AML-193 (cell line): ENCODE data around the gene KRTAP10-10.
"Not testable (repeated sequence)": the region's sequence is repeated elsewhere in the genome, so short reads cannot be mapped to it uniquely, and the experiment has no call there.

Experiments
- DNase-seq, 2 experiments: peaks; one replicate each; lab custom pipeline; 2025; lab: John Stamatoyannopoulos, UW

Gene KRTAP10-10

GRCh38 chr21:44627181-44627822 is 9.9 kb upstream of the KRTAP10-10 start:
- DNase-seq: not testable (repeated sequence)

DNA sequence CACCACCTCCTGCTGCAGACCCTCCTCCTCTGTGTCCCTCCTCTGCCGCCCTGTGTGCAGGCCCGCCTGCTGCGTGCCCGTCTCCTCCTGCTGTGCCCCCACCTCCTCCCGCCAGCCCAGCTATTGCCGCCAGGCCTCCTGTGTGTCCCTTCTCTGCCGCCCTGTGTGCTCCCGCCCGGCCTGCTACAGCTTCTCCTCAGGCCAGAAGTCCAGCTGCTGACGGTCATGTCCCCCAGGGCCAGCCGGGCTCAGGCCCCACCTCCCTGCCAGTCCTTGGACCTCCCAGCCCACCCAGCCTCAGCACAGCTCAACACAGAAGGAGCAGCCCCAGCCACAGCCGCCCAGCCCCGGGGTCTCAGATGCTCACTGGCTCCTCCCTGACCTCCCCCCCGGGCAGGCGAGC is 9.3 kb upstream of the KRTAP10-10 start:
- not testable (repeated sequence) for DNase-seq

- DNase-seq: no peak
Observed at GRCh38 chr21:44628707-44629391, 8.3 kb upstream of the KRTAP10-10 start.

GRCh38 chr21:44630440-44630839 is 6.7 kb upstream of the KRTAP10-10 start:
- no peak for DNase-seq

DNA sequence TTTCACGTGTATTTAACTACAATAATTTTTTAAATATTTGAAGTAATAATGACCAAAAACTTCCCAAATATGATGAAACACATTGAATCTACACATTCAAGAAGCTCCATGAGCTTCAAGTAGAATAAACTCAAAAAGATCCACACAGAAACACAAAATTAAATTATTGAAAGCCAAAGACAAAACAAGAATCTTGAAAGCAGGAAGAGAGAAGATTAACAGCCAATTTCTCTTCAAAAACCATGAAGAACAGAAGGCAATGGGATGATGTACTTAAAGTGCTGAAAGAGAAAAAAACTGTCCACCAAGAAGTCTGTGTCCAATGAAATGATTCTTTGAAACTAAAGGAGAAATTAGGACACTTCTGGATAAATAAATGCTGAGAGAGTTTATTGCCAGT is 5.1 kb upstream of the KRTAP10-10 start:
- DNase-seq: no peak

GRCh38 chr21:44636209-44637017 is 743 bp upstream of the KRTAP10-10 start:
- DNase-seq: no peak

GRCh38 chr21:44637851-44638348 is 744 bp downstream of the KRTAP10-10 start:
- not testable (repeated sequence) for DNase-seq

- not testable (repeated sequence) for DNase-seq
Observed at GRCh38 chr21:44638506-44639330, 1.6 kb downstream of the KRTAP10-10 start.

DNA sequence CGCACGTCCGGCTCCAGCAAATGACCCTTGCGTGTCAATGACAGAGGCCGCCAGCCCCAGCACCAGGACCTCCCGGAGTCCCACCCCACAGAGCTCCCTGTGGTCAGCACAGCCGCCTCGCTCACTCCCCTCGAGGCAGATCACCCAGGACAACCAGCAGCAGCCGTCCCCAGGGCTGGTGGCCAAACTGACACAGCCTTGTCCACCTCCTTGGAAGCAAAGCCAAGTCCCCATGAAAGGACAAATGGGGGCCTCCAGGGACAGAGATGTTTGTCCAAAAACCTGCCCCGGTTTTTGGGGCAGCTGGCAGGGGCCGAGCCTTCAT is 2.1 kb downstream of the KRTAP10-10 start:
- no peak for DNase-seq

GRCh38 chr21:44640761-44641160 is 3.6 kb downstream of the KRTAP10-10 start:
- DNase-seq: no peak

GRCh38 chr21:44643741-44644310 is 6.7 kb downstream of the KRTAP10-10 start:
- DNase-seq: no peak

DNA sequence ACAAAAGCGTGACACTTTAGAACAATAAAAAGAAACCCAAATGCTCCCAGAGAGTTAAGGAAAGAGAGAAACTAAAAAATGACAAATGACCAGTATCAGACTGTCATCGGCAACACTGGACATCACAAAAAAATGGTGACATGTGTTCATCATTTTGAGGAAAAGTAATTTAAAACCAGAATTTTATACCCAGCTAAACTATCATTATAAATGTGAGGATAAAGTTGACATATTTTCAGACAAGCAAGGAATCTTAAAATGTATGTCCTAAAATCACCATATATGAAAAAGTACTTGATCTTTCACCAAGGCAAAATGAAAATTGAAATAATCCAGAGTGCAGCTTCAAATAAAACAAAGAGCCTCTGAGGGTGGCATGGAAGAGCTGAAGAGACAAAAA is 7.7 kb downstream of the KRTAP10-10 start:
- no peak for DNase-seq

DNA sequence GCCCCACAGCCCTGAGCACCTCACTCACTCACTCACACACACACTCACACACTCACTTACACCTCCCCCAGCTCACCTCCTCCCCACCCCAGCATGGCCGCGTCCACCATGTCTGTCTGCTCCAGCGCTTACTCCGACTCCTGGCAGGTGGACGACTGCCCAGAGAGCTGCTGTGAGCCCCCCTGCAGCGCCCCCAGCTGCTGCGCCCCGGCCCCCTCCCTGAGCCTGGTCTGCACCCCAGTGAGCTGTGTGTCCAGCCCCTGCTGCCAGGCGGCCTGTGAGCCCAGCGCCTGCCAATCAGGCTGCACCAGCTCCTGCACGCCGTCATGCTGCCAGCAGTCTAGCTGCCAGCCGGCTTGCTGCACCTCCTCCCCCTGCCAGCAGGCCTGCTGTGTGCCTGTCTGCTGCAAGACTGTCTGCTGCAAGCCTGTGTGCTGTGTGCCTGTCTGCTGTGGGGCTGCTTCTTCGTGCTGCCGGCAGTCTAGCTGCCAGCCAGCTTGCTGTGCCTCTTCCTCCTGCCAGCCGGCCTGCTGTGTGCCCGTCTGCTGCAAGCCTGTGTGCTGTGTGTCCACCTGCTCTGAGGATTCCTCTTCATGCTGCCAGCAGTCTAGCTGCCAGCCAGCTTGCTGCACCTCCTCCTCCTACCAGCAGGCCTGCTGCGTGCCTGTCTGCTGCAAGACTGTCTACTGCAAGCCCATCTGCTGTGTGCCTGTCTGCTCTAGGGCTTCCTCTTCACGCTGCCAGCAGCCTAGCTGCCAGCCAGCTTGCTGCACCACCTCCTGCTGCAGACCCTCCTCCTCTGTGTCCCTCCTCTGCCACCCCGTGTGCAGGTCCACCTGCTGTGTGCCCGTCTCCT is 9.4 kb downstream of the KRTAP10-10 start, which contains the start of gene KRTAP10-11:
Gene KRTAP10-11 (plus strand): TSS at position 49 of the 856 bp plus-strand sequence. CDS start 45 bp downstream, at position 94.
- DNase-seq: not testable (repeated sequence)

DNA sequence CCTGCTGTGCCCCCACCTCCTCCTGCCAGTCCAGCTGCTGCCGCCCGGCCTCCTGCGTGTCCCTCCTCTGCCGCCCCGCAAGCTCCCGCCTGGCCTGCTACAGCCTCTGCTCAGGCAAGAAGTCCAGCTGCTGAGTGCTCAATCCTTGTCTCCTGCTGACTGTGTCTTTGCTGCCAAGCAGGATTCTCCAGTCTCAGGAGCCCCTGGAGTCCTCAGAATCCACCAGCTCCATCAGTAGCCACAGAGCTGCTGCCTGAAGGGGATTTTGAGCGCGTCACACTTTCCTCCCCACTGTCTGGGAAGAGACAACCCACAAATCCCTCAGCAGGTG is 10.0 kb downstream of the KRTAP10-10 start:
- no peak for DNase-seq

DNA sequence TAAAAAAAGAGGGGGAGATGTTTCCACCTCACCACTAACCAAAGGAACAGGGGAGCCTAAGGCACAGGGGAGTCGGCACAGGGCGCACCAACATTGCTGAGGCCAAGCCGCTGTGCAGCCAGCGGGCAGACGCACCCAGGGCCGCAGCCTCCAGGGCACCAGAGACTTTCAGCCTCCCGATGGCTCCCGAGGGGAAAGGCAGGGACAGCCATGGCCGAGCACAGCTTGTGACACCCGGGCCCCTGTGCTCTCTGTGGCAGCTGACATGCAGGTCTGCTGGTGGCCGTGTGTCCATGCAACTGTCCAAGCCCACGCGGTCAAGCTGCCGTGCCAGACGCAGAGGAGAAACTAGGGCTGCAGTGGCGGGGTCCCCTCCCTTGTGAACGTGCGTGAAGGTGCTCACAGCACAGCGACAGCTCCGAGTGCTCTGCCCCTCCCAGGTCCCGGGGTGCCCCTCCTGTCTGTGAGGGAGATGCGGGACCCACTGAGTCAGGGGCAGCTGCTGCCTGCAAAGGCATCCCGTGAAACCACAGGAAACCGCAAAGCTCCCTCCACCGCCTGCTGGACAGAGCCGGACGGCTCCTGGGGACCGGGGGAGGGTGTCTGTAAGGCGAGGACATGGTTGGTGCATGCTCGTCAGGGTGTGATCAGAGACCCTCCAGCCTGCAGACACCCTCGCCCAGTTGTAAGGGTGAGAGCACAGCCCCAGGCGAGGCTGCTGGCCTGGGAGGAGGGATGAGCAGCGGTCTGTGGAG is 11.6 kb downstream of the KRTAP10-10 start:
- no peak for DNase-seq

GRCh38 chr21:44649521-44650100 is 12.5 kb downstream of the KRTAP10-10 start:
- no peak for DNase-seq

- no peak for DNase-seq
Observed at GRCh38 chr21:44650265-44650972, 13.3 kb downstream of the KRTAP10-10 start.

GRCh38 chr21:44650973-44651675 is 14.0 kb downstream of the KRTAP10-10 start:
- no peak for DNase-seq
